GM23338 (cell line): ENCODE data around the gene OR4N2. TPM values are rescaled to one million over a fixed set of nuclear protein-coding genes. Genes with fewer than 3 reads are reported as not detected.
"Not testable (repeated sequence)": the region's sequence is repeated elsewhere in the genome, so short reads cannot be mapped to it uniquely, and the experiment has no call there.

ENCODE experiments used
- ATAC-seq: fragments of 200-7000 bp; cut with Tn5 transposase; 3 replicates; pipeline ENCODE4 v1.9.1; 2020
- DNase-seq: peaks from one replicate; pipeline ENCODE4 v3.0.0-alpha.2; 2015; ENCODE audit warnings: low spot score
- H2AFZ ChIP-seq: fragments of 200-600 bp; sonication (generic); 2 replicates; pipeline ENCODE4 v1.8.0; 2016; ENCODE audit warnings: antibody characterized with exemption, mild to moderate bottlenecking, moderate library complexity
- H3F3A ChIP-seq: fragments of 200-600 bp; sonication (generic); replicated peaks from 2 replicates; pipeline ENCODE4 v1.8.0; 2017; ENCODE audit warnings: antibody characterized with exemption, mixed run types, low read depth
- H3K27ac ChIP-seq: fragments of 200-600 bp; sonication (generic); 2 replicates; pipeline ENCODE4 v1.6.1; 2016; ENCODE audit warnings: low read depth
- H3K27me3 ChIP-seq: fragments of 200-600 bp; sonication (generic); 2 replicates; pipeline ENCODE4 v1.8.0; 2016; ENCODE audit warnings: mild to moderate bottlenecking, mixed run types, moderate library complexity; ENCODE audit not compliant: insufficient read depth
- H3K36me3 ChIP-seq: fragments of 200-600 bp; sonication (generic); 2 replicates; pipeline ENCODE4 v1.8.0; 2016; ENCODE audit warnings: mild to moderate bottlenecking; ENCODE audit not compliant: insufficient read depth
- H3K4me1 ChIP-seq: fragments of 200-600 bp; sonication (generic); 2 replicates; pipeline ENCODE4 v1.8.0; 2016; ENCODE audit warnings: mild to moderate bottlenecking, moderate library complexity; ENCODE audit not compliant: insufficient read depth
- H3K4me2 ChIP-seq: fragments of 200-600 bp; sonication (generic); 2 replicates; pipeline ENCODE4 v1.7.1; 2017; ENCODE audit warnings: mixed run types
- H3K4me3 ChIP-seq: fragments of 200-600 bp; sonication (generic); 2 replicates; pipeline ENCODE4 v1.6.1; 2016; ENCODE audit warnings: mixed run types
- H3K79me2 ChIP-seq: fragments of 200-600 bp; sonication (generic); replicated peaks from 2 replicates; pipeline ENCODE4 v1.8.0; 2017; ENCODE audit warnings: mild to moderate bottlenecking; ENCODE audit not compliant: insufficient read depth
- H3K9me2 ChIP-seq: fragments of 200-600 bp; sonication (generic); 2 replicates; pipeline ENCODE4 v1.8.0; 2017; ENCODE audit not compliant: insufficient read depth
- H4K20me1 ChIP-seq: fragments of 200-600 bp; sonication (generic); replicated peaks from 2 replicates; pipeline ENCODE4 v1.8.0; 2017; ENCODE audit warnings: mild to moderate bottlenecking; ENCODE audit not compliant: insufficient read depth
- H3K27ac Mint-ChIP-seq: 2 replicates; pipeline ENCODE4 v1.8.0; 2020; ENCODE audit warnings: inconsistent platforms, mild to moderate bottlenecking, moderate library complexity, mixed read lengths
- H3K27me3 Mint-ChIP-seq: 3 replicates; pipeline ENCODE4 v1.8.0; 2022; ENCODE audit warnings: low read depth, mild to moderate bottlenecking, moderate library complexity, mixed read lengths, inconsistent platforms; ENCODE audit not compliant: insufficient read depth, poor library complexity
- H3K36me3 Mint-ChIP-seq: 3 replicates; pipeline ENCODE4 v1.8.0; 2021; ENCODE audit warnings: low read depth, mild to moderate bottlenecking, inconsistent platforms, moderate library complexity, mixed read lengths
- H3K4me1 Mint-ChIP-seq: 3 replicates; pipeline ENCODE4 v1.8.0; 2020; ENCODE audit warnings: mild to moderate bottlenecking, inconsistent platforms, mixed read lengths
- H3K4me3 Mint-ChIP-seq: 3 replicates; pipeline ENCODE4 v1.8.0; 2021; ENCODE audit warnings: moderate library complexity, mild to moderate bottlenecking, inconsistent platforms, mixed read lengths
- H3K9me3 Mint-ChIP-seq: 3 replicates; pipeline ENCODE4 v1.8.0; 2020; ENCODE audit warnings: moderate library complexity, mild to moderate bottlenecking, inconsistent platforms, mixed read lengths
- CREB1 ChIP-seq: fragments of 250-450 bp; sonication (Bioruptor Pico); IDR thresholded peaks from 2 replicates; pipeline ENCODE4 v1.5.0; 2020; ENCODE audit warnings: low read depth, mild to moderate bottlenecking, moderate library complexity
- ETS1 ChIP-seq: IDR thresholded peaks from 2 replicates; pipeline ENCODE4 v1.6.1; 2016; ENCODE audit warnings: antibody characterized with exemption
- EZH2 ChIP-seq: fragments of 200-600 bp; sonication (generic); IDR thresholded peaks from one replicate; pipeline ENCODE4 v1.8.0; 2017; ENCODE audit warnings: antibody characterized with exemption, mild to moderate bottlenecking, low read depth; ENCODE audit not compliant: unreplicated experiment
- EZH2phosphoT487 ChIP-seq: fragments of 200-600 bp; sonication (generic); IDR thresholded peaks from one replicate; pipeline ENCODE4 v1.8.1; 2018; ENCODE audit warnings: antibody characterized with exemption; ENCODE audit not compliant: unreplicated experiment
- NANOG ChIP-seq: IDR thresholded peaks from 2 replicates; pipeline ENCODE4 v1.6.1; 2016; ENCODE audit warnings: antibody characterized with exemption, borderline replicate concordance
- POLR2AphosphoS5 ChIP-seq: IDR thresholded peaks from 2 replicates; pipeline ENCODE4 v1.6.1; 2016; ENCODE audit warnings: antibody characterized with exemption, low read depth
- REST ChIP-seq: IDR thresholded peaks from one replicate; pipeline ENCODE4 v1.6.1; 2018; ENCODE audit warnings: antibody characterized with exemption; ENCODE audit not compliant: unreplicated experiment
- ZNF114 ChIP-seq: fragments of 250-450 bp; sonication (Bioruptor Pico); IDR thresholded peaks from 2 replicates; pipeline ENCODE4 v1.5.0; 2020; ENCODE audit warnings: mild to moderate bottlenecking, moderate library complexity
- ZNF331 ChIP-seq: fragments of 250-450 bp; sonication (Bioruptor Pico); IDR thresholded peaks from 2 replicates; pipeline ENCODE4 v1.5.0; 2020; ENCODE audit warnings: low read depth, mild to moderate bottlenecking, moderate library complexity
- ZNF462 ChIP-seq: fragments of 250-450 bp; sonication (Bioruptor Pico); IDR thresholded peaks from 2 replicates; pipeline ENCODE4 v1.5.0; 2020; ENCODE audit warnings: mild to moderate bottlenecking, moderate library complexity
- long read RNA-seq: library from polyadenylated mRNA; unstranded; transcript quantifications from one replicate; pipeline ENCODE4 v2.0.0, GENCODE V29; 2020; ENCODE audit not compliant: unreplicated experiment
- polyA plus RNA-seq: library from polyadenylated mRNA; unstranded; fragments of >200 nt; fragmentation: Nextera tagmentation; extraction: Ambion mirVana; gene quantifications from 2 replicates; pipeline ENCODE4 v1.2.1, GENCODE V29; 2016
- total RNA-seq: library from RNA; depleted of rRNA; stranded (reverse); fragments of >200 nt; shearing (Covaris generic); gene quantifications from 2 replicates; pipeline ENCODE4 v1.2.3, GENCODE V29; 2014; rRNA removed

Gene OR4N2
- total RNA-seq (not detected in 2 replicates), polyA plus RNA-seq (not detected in 2 replicates)
- long read RNA-seq: 0 reads

GRCh38 chr14:19803470-19803869 lies at the start of gene OR4N2:
TSS of gene OR4N2 (plus strand) at chr14:19803770. CDS start at chr14:19827449, 23,679 bp downstream.
- not testable (repeated sequence) for H3K27ac Mint-ChIP-seq
- peak within 1 kb of the TSS; percentile 2; the same call in 1 of the 2 replicates for H3K4me3 ChIP-seq

GRCh38 chr14:19754172-19754571 lies 49.4 kb upstream of the OR4N2 start:
- no peaks in the 10 kb centered on the region for H4K20me1 ChIP-seq
- no peaks in the 10 kb centered on the region for H3K27me3 ChIP-seq
- Mint-ChIP-seq H3K36me3 (peaks cover 18% of the 10 kb centered on the region), H3K9me3 (peaks cover 8% of the 10 kb centered on the region; the same call in 2 of the 3 replicates), H3K4me1 (no peaks in the 10 kb centered on the region), H3K4me3 (no peak overlapping the region), H3K27me3 (no peaks in the 10 kb centered on the region), H3K27ac (no peak overlapping the region)
- H3K36me3 ChIP-seq: peaks cover 28% of the 10 kb centered on the region; the same call in 1 of the 2 replicates
- H3K4me1 ChIP-seq: no peaks in the 10 kb centered on the region
- H2AFZ ChIP-seq: no peak overlapping the region
- H3K4me2 ChIP-seq: no peak overlapping the region
- H3F3A ChIP-seq: no peaks in the 10 kb centered on the region
- DNase-seq (no peak), ATAC-seq (no peak)
- H3K79me2 ChIP-seq: no peaks in the 10 kb centered on the region
- TF ChIP-seq REST: no peak
- TF ChIP-seq ZNF114 (CRISPR knock-in tag): no peak
- TF ChIP-seq CREB1 (CRISPR knock-in tag): no peak
- no peak for TF ChIP-seq EZH2phosphoT487
- no peak for TF ChIP-seq ZNF462 (CRISPR knock-in tag)
- TF ChIP-seq NANOG: no peak
- TF ChIP-seq ZNF331 (CRISPR knock-in tag): no peak
- TF ChIP-seq POLR2AphosphoS5: no peak
- TF ChIP-seq ETS1: no peak
- no peak for TF ChIP-seq EZH2
- no peaks in the 10 kb centered on the region for H3K9me2 ChIP-seq
- no peak overlapping the region for H3K4me3 ChIP-seq
- H3K27ac ChIP-seq: no peak overlapping the region

More at GRCh38 chr14:19803470-19803869, at the start of gene OR4N2:
- not testable (repeated sequence) for H3K4me1 Mint-ChIP-seq, H2AFZ ChIP-seq, DNase-seq, H3K4me1 ChIP-seq, H3K4me3 Mint-ChIP-seq, H4K20me1 ChIP-seq, H3K27ac ChIP-seq, H3K9me3 Mint-ChIP-seq, H3K79me2 ChIP-seq, H3F3A ChIP-seq, H3K4me2 ChIP-seq, H3K27me3 ChIP-seq, ATAC-seq, H3K9me2 ChIP-seq, H3K27me3 Mint-ChIP-seq
- H3K36me3 Mint-ChIP-seq: peaks cover 31% of the 10 kb centered on the region
- H3K36me3 ChIP-seq: peaks cover 38% of the 10 kb centered on the region
